ENCODE data around the gene CPED1.
"Not testable (repeated sequence)": the region's sequence is repeated elsewhere in the genome, so short reads cannot be mapped to it uniquely, and the experiment has no call there.

CPED1 gene

DNA sequence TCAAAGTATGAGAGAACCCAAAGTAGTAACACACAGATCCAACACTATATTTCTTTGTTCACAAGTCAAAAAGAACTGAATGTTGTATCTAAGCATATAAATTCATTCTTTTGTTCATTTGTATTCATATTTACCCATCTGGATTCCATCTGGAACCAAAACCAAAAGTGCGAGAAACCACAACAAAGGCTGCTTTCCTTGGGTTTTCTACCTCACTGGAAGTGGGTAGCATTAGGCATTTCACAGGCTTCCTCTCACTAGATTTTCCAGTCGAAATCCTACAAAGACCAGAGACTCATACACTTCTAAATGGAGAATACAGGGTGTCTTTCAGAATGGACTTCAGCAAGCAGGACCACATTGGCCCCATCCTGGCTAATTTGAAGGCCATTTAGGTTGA is 230.5 kb downstream of the CPED1 start:
- Mint-ChIP-seq H3K27ac (no peak overlapping the region), H3K4me1 (no peaks in the 10 kb centered on the region), H3K27me3 (no peaks in the 10 kb centered on the region), H3K36me3 (ENCODE audit: low read depth) (no peaks in the 10 kb centered on the region), H3K4me3 (no peak overlapping the region), H3K9me3 (peaks cover 9% of the 10 kb centered on the region)
- DNase-seq (no peak), ATAC-seq (no peak)

DNA sequence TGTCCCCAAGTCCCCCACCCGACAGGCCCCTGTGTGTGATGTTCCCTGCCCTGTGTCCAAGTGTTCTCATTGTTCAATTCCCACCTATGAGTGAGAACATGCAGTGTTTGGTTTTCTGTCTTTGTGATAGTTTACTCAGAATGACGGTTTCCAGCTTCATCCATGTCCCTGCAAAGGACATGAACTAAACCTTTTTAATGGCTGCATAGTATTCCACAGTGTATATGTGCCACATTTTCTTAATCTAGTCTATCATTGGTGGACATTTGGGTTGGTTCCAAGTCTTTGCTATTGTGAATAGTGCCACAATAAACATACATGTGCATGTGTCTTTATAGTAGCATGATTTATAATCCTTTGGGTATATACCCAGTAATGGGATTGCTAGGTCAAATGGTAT is 232.6 kb downstream of the CPED1 start:
- not testable (repeated sequence) for H3K27me3 Mint-ChIP-seq; H3K27ac Mint-ChIP-seq; H3K36me3 Mint-ChIP-seq (ENCODE audit: low read depth); DNase-seq; ATAC-seq; H3K4me1 Mint-ChIP-seq; H3K4me3 Mint-ChIP-seq
- H3K9me3 Mint-ChIP-seq: peaks cover 11% of the 10 kb centered on the region

DNA sequence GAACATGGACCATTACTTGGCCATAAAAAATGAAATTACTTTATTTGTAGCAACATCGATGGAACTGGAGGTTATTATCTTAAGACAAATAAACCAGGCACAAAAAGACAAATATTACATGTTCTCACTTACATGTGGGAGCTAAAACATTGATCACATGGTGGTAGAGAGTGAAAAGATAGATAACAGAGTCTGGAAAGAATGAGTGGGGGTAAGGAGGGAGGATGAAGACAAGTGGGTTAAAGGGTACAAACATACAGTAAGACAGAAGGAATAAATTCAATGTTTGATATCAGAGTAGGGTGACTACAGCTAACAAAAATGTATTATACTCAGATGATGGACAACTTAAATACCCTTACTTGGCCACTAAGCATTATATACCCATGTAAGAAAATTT is 240.3 kb downstream of the CPED1 start:
- no peak overlapping the region for H3K4me3 Mint-ChIP-seq
- peaks cover 5% of the 10 kb centered on the region for H3K9me3 Mint-ChIP-seq
- peaks cover 8% of the 10 kb centered on the region for H3K27me3 Mint-ChIP-seq
- DNase-seq (no peak), ATAC-seq (no peak)
- no peaks in the 10 kb centered on the region for H3K4me1 Mint-ChIP-seq
- no peaks in the 10 kb centered on the region for H3K36me3 Mint-ChIP-seq (ENCODE audit: low read depth)
- H3K27ac Mint-ChIP-seq: no peak overlapping the region

DNA sequence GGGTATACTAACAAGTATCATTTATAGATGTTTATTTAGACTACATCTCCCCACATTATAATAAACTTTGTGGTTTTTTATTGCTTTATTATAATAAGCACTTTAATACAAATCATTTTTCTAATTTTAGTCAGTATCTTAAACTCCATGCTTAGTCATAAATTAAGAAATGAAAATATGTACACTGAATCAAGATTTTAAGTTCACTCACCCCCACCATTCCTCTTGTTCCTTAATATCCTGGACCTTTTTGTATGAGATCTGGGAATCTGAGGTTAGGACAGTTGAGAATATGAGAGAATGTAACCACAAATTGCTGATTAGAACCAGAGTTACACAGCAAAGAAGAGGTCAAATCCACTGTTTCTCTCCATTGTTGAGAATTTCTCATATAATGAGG is 246.7 kb downstream of the CPED1 start:
- H3K27ac Mint-ChIP-seq: no peak overlapping the region
- H3K4me1 Mint-ChIP-seq: no peaks in the 10 kb centered on the region
- no peaks in the 10 kb centered on the region for H3K27me3 Mint-ChIP-seq
- H3K4me3 Mint-ChIP-seq: no peak overlapping the region
- DNase-seq (no peak), ATAC-seq (no peak)
- H3K36me3 Mint-ChIP-seq (ENCODE audit: low read depth): no peaks in the 10 kb centered on the region
- H3K9me3 Mint-ChIP-seq: no peaks in the 10 kb centered on the region

DNA sequence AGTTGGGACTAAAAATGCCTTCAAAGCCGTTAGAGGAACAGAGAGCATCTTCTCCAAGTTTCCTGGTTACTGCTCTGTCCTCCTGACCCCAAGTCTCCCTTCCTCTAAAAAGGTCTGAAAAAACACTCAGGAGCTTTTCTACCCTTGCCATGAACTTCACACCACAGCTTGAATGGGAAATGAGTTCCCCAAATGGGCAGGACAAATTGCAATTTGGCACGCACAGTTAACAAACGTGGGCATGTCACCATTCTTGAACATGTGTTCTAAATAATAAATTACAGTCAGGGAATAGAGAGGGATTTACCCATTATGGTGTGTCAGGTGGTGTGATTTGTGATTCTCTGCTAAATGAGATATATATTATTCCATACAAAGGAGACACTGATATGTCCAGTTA is 249.1 kb downstream of the CPED1 start:
- Mint-ChIP-seq H3K27ac (no peak overlapping the region), H3K4me3 (no peak overlapping the region), H3K4me1 (no peaks in the 10 kb centered on the region), H3K9me3 (no peaks in the 10 kb centered on the region), H3K36me3 (ENCODE audit: low read depth) (no peaks in the 10 kb centered on the region), H3K27me3 (no peaks in the 10 kb centered on the region)
- ATAC-seq: no peak
- no peak for DNase-seq

DNA sequence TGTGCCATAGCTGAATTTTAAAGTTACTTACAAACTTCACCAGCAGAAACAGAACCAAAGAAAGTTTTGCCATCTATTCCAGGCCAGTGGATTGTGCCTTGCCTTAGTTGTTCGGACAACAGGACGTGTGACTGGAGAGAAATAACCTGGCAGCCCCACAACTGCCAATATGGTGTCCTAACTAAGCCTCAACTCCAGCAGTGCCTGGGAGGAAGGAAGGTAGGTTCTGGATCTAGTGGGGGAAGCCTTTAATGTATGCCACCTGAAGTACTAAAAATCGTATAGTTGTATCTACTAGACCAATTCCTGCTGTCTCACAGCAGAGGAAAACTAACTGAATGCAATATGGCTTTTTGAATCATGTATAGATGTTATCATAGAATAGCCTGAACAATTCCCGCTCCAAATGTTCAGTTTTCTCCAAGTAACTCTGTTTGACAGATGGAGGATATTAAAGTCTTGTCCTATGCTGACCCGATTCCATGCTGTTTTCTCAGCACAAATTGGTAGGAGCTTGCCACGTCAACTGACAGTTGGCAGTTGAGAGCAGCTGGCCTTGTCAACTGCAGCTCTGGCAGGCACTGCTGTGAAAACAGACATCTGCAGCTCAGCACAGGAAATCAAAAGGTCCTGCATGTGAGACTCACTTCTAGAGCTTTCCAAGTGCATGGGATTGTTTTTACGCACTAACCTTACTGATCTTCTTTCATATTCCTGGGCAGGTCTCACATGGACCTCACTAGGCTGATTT is 255.8 kb downstream of the CPED1 start:
- no peaks in the 10 kb centered on the region for H3K27me3 Mint-ChIP-seq

DNA sequence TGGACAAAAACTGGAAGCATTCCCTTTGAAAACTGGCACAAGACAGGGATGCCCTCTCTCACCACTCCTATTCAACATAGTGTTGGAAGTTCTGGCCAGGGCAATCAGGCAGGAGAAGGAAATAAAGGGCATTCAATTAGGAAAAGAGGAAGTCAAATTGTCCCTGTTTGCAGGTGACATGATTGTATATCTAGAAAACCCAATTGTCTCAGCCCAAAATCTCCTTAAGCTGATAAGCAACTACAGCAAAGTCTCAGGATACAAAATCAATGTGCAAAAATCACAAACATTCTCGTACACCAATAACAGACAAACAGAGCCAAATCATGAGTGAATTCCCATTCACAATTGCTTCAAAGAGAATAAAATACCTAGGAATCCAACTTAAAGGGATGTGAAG is 262.9 kb downstream of the CPED1 start:
- not testable (repeated sequence) for H3K4me3 Mint-ChIP-seq; H3K36me3 Mint-ChIP-seq (ENCODE audit: low read depth); DNase-seq; H3K27ac Mint-ChIP-seq; H3K27me3 Mint-ChIP-seq; ATAC-seq; H3K4me1 Mint-ChIP-seq
- H3K9me3 Mint-ChIP-seq: peaks cover 15% of the 10 kb centered on the region

More for the DNA sequence above, 255.8 kb downstream of the CPED1 start:
- H3K4me1 Mint-ChIP-seq: peaks cover 1% of the 10 kb centered on the region
- DNase-seq (no peak), ATAC-seq (no peak)
- peaks cover 2% of the 10 kb centered on the region for H3K36me3 Mint-ChIP-seq (ENCODE audit: low read depth)
- no peak overlapping the region for H3K27ac Mint-ChIP-seq
- peaks cover 14% of the 10 kb centered on the region for H3K9me3 Mint-ChIP-seq
- no peak overlapping the region for H3K4me3 Mint-ChIP-seq

DNA sequence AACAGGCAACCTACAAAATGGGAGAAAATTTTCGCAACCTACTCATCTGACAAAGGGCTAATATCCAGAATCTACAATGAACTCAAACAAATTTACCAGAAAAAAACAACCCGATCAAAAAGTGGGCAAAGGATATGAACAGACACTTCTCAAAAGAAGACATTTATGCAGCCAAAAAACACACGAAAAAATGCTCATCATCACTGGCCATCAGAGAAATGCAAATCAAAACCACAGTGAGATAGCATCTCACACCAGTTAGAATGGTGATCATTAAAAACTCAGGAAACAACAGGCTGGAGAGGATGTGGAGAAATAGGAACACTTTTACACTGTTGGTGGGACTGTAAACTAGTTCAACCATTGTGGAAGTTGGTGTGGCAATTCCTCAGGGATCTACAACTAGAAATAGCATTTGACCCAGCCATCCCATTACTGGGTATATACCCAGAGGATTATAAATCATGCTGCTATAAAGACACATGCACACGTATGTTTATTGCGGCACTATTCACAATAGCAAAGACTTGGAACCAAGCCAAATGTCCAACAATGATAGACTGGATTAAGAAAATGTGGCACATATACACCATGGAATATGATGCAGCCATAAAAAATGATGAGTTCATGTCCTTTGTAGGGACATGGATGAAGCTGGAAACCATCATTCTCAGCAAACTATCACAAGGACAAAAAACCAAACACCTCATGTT is 264.2 kb downstream of the CPED1 start:
- not testable (repeated sequence) for H3K27ac Mint-ChIP-seq; H3K36me3 Mint-ChIP-seq (ENCODE audit: low read depth); ATAC-seq; H3K27me3 Mint-ChIP-seq; DNase-seq; H3K4me1 Mint-ChIP-seq; H3K4me3 Mint-ChIP-seq
- H3K9me3 Mint-ChIP-seq: peaks cover 10% of the 10 kb centered on the region

DNA sequence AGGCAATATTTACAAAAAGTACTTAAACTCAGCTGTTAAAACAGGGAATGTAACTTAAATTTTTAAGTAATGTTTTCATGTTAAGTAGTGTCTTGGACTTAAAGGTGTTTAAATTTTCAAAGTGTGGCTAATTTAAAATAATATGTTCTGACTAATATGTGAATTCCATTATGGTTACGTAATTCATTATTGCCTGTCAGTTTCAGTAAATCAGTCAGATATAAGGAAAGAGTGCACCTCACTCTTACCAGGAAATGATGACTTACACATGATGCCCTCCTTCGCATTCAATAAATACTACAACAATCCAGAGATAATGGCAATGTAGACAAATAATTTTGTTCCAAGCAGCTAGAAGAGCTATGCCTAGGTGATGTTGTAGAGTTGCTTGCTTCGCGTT is 271.3 kb downstream of the CPED1 start:
- no peaks in the 10 kb centered on the region for H3K9me3 Mint-ChIP-seq
- no peak overlapping the region for H3K4me3 Mint-ChIP-seq
- H3K27ac Mint-ChIP-seq: no peak overlapping the region
- H3K36me3 Mint-ChIP-seq (ENCODE audit: low read depth): no peaks in the 10 kb centered on the region
- H3K27me3 Mint-ChIP-seq: peaks cover 1% of the 10 kb centered on the region
- H3K4me1 Mint-ChIP-seq: no peaks in the 10 kb centered on the region
- ATAC-seq (no peak), DNase-seq (no peak)

DNA sequence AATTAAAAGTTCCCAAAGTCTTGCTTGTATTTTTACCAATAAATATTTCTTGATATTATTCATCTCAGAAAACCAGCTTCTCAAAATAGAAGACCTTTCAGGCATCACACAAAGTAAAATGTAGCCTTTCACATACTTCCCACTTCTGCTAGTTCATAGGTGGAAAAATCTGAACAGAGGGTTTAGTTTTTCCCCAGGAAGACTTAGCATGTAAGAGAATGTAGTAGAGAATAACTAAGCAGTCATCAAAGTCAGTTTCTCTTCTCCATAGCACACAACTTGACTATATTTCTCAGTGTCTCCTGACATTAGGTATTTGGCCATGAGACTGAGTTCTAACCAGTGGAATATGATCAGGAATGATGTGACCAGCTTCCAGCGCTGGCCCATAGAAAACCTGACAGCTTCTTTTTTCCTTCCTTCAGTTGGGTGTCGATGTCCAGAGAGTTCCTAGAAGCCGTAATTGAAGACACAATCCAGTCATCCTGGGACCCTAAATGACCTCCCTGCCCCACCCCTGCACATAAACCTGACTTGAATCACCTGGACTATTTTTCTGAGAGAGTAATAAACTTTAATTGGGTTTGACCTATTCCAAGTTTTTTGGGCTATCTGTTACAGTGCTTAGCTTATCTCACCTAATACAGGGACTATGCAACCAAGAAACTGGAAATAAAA is 272.8 kb downstream of the CPED1 start:
- ATAC-seq (no peak), DNase-seq (no peak)
- Mint-ChIP-seq H3K36me3 (ENCODE audit: low read depth) (no peaks in the 10 kb centered on the region), H3K4me1 (no peaks in the 10 kb centered on the region), H3K27me3 (peaks cover 3% of the 10 kb centered on the region), H3K27ac (no peak overlapping the region), H3K9me3 (no peaks in the 10 kb centered on the region), H3K4me3 (no peak overlapping the region)

DNA sequence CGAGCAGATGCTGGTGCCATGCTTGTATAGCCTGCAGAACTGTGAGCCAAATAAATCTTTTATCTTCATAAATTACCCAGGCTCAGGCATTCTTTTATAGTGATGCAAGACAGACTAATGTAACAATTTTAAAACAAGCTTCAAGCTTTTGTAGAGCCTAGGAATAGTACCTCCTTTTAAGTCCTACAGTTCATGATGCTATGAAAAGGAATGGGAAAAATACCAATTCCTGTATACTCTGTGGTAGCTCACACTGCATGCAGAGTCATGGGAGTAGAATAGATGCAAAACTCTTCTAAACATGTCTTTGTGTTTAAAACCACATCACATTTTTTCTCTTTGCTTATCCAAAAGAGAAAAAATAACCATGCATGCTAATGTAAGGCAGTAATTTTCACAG is 273.7 kb downstream of the CPED1 start:
- DNase-seq (no peak), ATAC-seq (no peak)
- Mint-ChIP-seq H3K4me3 (no peak overlapping the region), H3K4me1 (no peaks in the 10 kb centered on the region), H3K9me3 (no peaks in the 10 kb centered on the region), H3K27ac (no peak overlapping the region), H3K36me3 (ENCODE audit: low read depth) (no peaks in the 10 kb centered on the region), H3K27me3 (peaks cover 3% of the 10 kb centered on the region)

DNA sequence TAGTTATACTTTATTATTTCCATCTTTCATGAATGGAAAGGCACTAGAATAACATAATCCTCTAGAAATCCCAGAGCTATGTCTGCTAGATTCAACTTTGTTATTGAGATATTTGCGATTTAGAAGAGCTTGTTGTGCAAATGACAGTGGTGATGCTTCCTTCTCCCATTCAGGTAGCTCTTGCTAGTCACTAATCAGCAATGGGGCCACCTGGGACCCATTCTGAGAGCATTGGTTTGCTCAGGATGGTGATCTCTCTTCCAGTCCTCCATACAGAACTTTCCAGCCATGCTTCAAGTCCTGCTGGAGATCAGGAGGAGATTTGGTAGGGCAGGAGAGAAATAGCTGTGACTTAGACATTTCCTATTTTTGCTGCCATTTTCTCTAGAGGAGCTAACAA is 274.5 kb downstream of the CPED1 start:
- H3K9me3 Mint-ChIP-seq: no peaks in the 10 kb centered on the region
- no peak overlapping the region for H3K4me3 Mint-ChIP-seq
- DNase-seq (no peak), ATAC-seq (no peak)
- no peak overlapping the region for H3K27ac Mint-ChIP-seq
- H3K4me1 Mint-ChIP-seq: no peaks in the 10 kb centered on the region
- peaks cover 3% of the 10 kb centered on the region for H3K27me3 Mint-ChIP-seq
- H3K36me3 Mint-ChIP-seq (ENCODE audit: low read depth): no peaks in the 10 kb centered on the region

DNA sequence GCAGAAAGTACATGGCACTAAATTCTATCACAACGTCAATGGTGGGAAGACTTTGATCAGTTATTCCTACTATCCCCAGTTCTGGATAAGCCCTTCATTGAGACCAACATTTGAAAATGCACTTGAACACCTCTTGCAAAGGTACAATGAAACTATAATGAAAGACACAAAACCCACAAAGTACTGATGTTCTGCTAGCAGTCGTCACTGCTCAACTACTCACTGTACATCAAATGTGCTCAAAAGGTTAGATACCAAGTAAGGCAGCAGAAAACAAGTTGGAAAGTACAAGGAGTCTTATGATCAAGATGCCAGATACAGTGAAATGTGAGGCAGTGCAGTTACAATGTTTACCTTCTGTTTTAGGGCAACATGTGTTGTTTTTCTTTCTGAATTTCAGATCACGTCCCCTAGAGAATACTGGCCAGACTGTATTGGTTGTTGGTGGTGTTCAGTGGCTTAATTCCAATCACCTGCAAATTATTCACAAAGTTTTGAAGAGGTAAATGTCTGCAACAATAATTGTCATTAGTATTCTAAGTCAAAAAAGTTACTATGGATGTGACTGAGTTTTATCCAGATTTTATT is 277.9 kb downstream of the CPED1 start:
- Mint-ChIP-seq H3K4me1 (peaks cover 4% of the 10 kb centered on the region), H3K27ac (no peak overlapping the region), H3K9me3 (no peaks in the 10 kb centered on the region), H3K4me3 (no peak overlapping the region), H3K27me3 (peaks cover 10% of the 10 kb centered on the region), H3K36me3 (ENCODE audit: low read depth) (no peaks in the 10 kb centered on the region)
- no peak for DNase-seq
- no peak for ATAC-seq

DNA sequence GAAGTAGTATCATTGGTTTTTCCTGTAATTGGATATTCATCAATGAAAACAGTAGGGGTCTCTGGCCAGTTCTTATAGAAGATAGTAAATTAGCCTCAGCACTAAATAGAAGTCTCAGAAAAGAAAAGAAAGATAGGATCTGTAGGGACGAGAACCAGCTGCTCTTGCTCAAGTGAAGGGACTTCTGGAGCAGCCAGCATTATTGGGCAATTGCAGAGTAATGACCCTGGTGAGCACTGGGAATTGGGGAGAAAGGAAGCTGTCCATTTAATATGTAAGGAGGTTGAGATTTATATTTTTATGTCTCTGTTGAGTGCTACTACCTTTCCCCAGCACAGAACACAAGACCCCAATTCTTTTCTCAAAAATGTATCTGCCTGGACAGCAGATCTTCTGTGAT is 279.1 kb downstream of the CPED1 start:
- no peaks in the 10 kb centered on the region for H3K9me3 Mint-ChIP-seq
- peaks cover 16% of the 10 kb centered on the region for H3K4me1 Mint-ChIP-seq
- H3K4me3 Mint-ChIP-seq: no peak overlapping the region
- H3K27me3 Mint-ChIP-seq: peaks cover 11% of the 10 kb centered on the region
- no peak overlapping the region for H3K27ac Mint-ChIP-seq
- no peak for DNase-seq
- no peaks in the 10 kb centered on the region for H3K36me3 Mint-ChIP-seq (ENCODE audit: low read depth)
- no peak for ATAC-seq

DNA sequence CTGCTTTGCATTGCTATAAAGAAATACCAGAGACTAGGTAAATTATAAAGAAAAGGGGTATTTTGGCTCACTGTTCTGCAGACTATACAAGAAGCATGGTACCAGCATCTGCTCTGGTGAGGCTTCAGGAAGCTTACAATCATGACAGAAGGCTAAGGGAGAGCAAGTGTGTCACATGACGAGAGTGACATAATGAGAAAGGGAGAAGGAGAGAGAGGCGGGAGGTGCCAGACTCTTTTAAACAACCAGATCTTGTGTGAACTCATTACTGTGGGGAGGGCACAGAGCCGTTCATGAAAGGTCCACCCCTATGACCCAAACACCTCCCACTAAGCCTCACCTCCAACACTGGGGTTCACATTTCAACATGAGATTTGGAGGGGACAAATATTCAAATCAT is 281.3 kb downstream of the CPED1 start:
- Mint-ChIP-seq H3K27me3 (peaks cover 15% of the 10 kb centered on the region), H3K27ac (no peak overlapping the region), H3K36me3 (ENCODE audit: low read depth) (no peaks in the 10 kb centered on the region), H3K4me1 (peaks cover 17% of the 10 kb centered on the region), H3K4me3 (no peak overlapping the region), H3K9me3 (no peaks in the 10 kb centered on the region)
- DNase-seq (no peak), ATAC-seq (no peak)
